GM11168 (cell line): ENCODE data around the gene UBR3.
"Not testable (repeated sequence)": the region's sequence is repeated elsewhere in the genome, so short reads cannot be mapped to it uniquely, and the experiment has no call there.

Experiments used
- in situ Hi-C: fragments of 300-500 bp; cut with MboI; formaldehyde crosslinking; loops from one replicate; pipeline ENCODE4 v1.12.0; 2022; ENCODE audit warnings: low sequenced_read_pairs; ENCODE audit not compliant: unreplicated experiment

The UBR3 gene

DNA sequence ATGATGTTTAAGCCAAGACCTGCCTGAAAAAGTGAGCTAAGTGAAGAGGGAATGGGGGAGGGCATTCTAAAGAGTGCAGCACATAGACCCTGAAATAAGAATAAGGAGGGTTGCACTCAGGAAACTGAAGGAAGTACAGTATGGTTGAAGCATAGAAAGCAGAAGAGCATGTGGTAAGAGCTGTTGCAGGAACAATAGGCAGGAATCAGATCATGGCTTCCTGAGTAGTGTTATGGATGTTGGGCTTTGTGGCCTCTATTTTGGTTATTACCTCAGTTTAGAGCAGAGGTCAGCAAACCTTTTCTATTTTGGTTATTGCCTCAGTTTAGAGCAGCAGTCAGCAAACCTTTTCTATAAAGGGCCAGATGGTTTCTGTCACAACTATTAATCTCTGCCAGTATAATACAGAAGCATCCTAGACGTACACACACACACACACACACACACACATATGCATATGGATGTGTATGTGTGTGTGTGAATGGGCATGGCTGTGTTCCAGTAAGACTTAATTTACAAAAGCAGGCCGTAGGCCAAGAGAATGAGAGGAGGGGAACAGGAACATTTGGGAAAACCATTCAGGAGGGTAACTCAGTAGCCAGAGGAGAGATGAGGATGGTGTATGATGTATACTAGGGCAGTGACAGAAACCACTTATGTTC, 259.6 kb downstream of the UBR3 start:
- in situ Hi-C loops, result no loop called here

DNA sequence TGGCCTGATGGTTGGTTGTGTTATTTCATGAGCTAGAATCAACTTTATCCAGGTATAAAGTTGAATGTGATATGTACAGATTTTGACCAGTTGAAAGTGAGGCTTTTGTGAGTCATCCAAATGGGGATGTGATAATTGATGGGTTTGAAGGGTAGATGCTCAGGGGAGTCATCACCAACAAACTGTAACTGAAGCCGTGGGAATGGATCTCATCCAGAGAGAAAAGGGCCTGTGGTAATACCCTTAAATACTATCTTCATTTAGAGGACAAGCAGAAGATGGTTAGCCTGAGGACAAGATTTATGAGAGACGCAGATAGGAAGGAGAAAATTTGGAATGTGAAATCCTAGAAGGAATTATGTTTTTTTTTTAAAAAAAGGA, 260.1 kb downstream of the UBR3 start:
- in situ Hi-C loops, result no loop called here

DNA sequence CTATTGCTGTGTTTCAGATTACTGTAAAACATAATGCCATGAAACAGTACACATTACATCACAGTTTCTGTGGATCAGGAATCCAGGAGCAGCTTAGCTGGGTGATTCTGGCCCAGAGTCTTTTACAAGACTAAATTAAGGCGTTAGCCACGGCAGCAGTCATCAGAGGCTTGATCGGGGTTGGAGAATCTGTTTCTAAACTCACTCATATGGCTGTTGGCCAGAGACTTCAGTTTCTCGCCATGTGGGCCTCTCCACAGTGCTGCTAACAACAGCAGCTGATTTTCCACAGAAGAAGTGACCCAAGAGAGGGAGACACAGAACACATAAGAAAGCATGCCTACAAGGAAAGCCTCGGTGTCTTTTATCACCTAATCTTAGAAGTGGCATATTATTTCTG, 261.5 kb downstream of the UBR3 start:
- in situ Hi-C loops, result no loop called here

DNA sequence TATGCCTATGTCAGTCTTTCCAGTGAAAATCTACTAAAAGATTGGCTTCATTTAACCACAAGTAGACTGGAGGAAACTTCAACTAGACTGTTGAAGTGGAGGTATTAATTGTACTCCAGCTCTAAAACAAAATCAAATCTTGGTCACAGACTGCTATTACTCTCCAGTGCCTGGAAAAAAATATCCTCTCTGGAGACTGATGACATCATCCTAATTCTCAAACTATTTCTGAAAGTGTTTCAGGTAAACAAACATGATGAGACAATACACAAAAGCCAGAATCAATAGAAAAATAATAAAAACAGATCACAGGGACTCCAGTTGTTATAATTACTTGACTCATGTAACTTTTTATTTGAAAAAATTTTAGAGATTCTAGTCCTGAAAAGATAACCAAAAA, 263.0 kb downstream of the UBR3 start:
- in situ Hi-C loops, result no loop called here

DNA sequence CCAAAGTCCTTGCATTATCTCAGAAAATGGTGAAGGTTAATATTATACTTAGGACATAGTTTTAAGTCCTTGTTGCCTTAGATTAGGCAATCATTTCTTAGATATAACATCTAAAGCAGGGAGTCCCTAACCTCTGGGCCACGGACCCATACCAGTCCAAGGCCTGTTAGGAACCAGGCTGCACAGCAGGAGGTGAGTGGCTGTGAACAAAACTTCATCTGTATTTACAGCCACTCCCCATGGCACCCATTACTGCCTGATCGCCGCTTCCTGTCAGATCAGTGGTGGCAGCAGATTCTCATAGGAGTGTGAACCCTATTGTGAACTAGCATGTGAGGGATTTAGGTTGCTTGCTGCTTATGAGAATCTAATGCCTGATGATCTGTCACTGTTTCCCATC, 264.2 kb downstream of the UBR3 start:
- in situ Hi-C loops, result no loop called here

DNA sequence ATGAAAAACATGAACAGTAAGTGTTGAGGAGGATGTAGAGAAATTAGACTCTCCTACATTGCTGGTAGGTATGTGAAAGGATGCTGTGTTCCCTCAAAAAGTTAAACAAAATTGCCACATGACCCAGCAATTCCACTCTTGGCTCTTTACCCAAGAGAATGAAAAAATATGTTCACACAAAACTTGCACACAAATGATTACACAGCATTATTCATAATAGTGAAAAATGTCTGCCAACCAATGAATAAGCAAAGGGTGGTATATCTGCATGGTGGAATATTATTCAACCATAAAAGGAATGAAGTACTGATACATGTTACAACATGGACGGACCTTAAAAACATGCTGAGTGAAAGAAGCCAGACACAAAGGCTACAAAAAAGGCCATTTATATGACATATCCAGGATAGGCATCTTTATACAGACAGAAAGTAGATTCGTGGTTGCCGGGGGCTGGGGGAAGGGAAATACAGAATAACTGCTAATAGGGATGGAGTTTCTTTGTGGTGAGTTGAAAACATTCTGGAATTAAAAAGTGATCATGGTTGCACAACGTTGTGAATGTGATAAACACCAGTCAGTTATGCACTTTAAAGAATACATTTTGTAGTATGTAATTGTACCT, 265.3 kb downstream of the UBR3 start:
- in situ Hi-C loops, result no loop called here

DNA sequence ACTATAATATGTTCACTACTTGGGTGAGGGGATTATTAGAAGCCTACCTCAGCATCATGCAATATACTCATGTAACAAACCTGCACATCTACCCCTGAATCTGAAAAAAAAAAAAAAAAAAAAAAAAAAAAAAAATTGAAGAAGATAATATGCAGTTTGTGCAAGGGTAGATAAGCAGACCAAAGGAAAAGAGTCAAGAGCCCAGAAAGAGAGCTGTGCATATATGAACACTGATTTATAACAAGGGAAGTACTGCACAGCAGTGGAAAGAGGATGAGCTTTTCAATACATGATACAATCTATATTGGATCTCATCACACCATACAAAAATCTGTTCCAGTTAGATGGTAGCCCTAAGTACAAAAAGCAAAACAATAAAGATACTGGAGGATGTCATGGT, 268.1 kb downstream of the UBR3 start:
- in situ Hi-C loops, result no loop called here

DNA sequence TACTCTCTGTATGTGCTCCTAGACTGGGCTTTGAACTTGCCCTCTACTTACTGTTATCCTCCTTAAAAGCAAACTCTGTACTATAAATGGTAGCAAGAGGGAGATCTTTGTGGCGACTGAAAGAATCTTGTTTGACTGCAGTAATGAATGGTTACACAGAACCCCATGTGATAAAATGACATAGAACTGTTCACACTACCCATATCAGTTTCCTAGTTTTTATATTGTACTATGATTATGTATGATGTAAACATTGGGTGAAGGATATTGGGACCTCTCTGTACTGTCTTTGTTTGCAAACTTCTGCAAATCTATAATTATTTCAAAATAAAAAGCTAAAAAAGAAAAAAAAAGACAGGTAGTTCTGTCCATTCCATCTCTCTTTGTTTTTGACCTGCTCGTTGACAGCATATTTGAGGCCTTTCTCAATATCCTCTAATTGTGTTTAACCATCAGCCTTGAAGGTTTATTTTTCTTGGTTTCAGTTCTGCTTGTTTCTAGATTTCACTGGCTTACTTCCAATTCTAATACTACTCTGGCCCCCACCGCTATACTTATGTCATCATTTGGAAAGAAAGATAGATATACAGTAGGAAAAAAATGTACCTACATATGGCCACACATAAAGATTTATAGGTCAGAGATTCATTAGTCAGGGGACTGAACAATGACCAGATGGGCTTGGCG, 271.5 kb downstream of the UBR3 start:
- in situ Hi-C loops, result no loop called here

DNA sequence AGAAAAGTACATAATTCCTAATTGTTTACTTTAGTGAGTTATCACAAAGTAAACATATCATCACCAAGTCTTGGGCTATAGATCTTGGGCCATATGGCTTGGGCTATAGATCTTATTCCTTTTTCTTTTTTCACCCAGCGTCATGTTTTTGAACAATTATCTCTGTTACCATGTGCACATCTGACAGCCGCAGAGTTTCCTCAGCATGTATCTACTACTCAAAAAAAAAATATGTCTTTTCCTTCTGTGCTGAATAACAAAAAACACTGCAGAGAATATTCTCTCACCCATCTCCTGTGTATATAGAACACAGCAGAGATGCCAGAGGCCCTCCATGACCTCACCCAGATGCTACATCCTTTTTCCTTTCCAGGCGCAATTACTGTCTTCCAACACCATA, 274.5 kb downstream of the UBR3 start:
- in situ Hi-C loops, result no loop called here

DNA sequence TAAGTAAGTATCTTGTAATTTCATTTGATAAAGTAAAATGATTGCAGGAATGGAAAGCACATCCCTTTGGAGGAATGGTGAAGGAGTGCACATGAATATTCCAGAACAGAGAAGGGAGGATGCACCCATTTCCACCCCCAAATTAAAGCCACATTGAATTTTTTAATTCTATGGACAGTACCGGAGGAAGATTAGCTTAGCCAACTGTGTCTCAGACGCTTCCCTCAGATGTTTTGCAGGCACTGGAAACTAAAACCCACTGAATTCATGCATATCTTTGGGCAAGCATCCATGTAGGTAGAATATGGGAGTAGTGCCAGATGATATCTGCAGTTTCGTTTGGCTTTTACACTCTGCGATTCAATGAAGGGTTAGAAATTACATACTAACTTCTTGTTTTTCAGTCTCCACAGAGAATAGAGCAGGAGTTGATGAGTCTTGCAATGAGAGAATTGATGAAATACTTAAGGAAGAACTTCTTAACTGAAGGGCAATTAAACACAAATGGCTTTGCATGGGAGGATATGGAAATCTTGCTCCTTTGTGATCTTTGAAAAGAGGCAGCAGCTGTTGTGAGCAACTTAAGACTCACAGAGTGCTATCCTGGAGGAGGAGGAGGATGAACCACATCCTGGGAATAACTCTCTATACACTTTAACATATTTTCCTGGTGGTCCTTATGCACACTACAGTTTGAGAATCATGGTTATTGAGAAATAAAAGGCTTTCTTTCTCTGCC, 279.0 kb downstream of the UBR3 start:
- in situ Hi-C loops, result no loop called here

DNA sequence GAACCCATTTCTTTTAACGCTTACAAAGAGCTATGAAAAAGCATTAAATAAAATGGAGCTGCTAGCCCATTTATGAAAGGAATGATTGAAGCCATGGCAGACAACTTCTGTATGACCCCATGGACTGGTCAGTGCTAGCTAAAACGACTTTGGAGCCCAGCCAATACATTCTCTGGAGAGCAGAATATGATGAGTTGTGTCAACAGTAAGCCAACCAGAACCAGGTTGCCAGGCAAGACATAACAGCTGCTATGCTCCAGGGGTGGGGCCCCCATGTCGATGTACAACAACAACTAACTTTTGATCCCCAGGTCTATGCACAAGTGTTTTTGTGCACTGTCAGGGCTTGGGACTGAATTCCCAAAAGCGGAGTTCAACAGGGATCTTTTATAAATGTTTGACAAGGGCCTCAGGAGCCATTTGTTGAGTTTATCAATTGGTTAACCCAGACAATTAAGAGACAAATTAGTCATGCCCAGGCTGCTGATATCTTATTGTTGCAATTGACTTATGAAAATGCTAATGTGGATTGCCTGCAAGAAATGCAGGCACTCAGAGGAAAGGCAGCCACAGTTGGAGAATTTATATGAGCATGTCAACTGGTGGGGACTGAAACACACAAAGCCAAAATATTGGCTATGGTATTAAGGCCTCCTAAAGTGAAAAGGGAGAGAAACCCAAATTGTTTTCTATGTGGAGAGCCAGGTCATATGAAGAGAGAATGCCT, 286.1 kb downstream of the UBR3 start:
- in situ Hi-C loops, result no loop called here

DNA sequence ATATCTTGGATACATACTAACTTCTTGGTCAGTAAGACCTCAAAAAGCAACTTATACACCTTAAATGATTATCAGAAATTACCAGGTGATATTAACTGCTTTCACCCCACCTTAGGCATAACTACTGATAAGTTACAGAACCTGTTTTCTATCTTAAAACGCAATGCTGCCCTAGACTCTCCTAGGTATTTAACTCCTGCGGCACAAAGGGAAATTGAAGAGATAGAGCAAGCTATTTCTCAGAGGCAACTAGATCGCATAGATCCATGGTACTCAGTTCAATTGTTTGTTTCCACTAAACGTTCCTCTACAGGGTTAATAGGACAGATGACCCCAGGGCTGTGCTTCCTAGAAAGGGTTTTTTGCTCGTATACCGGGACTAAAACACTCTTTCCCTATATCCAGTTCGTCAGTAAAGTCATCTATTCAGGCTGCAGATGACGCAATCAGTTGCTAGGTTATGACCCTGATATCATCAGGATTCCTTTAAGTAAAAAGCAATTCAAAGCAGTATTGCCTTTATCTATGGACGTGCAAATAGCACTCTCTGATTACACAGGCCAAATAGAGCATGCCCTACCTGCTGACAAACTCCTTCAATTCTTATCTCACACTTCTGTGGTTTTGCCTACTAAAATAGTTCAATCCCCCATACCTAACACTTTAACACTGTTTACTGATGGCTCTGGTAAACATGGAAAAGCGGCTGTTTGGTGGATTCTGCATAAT, 288.4 kb downstream of the UBR3 start:
- in situ Hi-C loops, result no loop called here

DNA sequence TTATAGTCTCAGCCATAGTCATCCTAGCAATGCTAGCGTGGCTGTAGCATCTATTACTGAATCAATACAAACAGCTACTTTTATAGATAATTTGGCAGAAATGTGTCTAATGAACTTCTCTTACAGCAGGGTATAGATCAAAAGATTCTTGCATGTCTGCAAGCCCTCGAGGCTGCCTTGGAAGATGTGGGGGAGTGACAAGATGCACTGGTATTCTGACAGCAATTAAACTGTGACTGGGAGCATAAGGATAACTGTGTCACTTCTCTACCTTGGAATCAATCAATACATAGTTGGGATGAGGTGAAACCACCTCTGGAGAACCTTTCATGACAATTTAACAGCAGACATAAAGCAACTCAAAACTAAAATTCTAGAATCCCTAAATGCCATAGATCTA, 291.4 kb downstream of the UBR3 start:
- in situ Hi-C loops, result no loop called here

DNA sequence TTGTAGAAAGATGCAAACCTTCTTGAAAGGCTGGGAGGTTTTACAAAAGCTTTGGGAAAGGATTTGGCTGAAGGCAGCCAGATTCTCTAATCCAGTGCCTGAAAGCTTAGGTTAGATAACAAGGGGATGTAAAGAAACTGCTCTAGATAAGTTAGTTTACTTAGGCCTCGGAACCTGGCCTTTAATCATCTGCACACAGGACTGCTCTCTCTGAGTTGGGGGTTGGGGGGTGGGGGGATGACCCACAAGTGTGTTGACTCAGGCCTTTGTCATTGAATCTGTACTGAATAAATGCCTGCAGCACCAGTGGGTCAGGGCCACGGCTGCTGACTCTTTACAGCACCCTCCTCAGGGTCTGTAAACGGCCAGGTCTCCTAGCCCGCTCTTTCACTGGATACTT, 292.1 kb downstream of the UBR3 start:
- in situ Hi-C loops, result not testable (repeated sequence)

DNA sequence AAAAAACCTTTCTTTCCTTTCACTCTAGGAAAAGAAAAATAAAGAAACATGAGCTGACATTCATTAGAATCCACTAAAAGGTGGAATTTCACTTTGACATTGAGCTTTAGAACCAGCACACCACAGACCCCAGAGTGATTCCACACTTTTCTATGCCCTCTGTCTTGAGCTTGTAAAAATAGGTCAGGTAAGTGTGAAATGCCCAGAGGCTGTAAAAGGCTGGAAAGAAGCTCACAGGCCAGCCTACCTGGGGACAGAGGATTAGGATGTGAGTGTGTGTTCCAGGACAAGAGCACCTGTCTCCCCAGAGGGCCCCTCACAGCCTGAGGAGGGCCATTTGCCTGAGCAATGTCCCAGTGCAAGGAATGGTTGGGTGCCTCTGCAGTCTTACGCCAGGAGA, 294.4 kb downstream of the UBR3 start:
- in situ Hi-C loops, result no loop called here

DNA sequence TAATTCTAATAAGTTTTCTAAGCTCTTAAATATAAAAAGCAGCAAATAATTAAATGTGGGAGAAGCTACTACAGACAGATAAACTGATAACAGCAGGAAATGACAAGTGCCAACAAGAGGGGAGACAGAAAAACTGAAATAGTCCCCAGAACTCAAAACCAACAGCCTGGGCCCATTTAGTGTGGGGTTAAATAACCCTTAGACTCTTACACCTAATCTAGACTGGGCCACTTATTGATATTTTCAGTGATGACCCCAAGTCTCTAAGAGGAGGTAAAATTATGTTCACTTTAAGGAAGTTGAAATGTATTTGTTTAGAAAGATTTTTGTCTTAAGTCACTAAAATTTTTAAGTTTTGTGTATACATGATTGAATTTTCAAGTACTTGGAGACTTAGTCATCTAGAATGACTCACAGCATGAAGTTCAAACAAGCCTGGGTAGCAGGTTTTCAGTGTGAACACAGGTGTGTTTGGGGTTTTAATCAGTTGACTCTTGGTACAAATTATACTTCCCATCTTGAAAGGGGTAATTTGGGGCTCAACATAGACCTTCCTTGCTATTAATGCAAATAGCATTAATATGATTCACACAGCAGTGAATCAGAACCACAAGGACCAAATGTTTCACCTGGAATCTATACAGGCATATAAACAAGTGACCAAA, 295.8 kb downstream of the UBR3 start:
- in situ Hi-C loops, result no loop called here

DNA sequence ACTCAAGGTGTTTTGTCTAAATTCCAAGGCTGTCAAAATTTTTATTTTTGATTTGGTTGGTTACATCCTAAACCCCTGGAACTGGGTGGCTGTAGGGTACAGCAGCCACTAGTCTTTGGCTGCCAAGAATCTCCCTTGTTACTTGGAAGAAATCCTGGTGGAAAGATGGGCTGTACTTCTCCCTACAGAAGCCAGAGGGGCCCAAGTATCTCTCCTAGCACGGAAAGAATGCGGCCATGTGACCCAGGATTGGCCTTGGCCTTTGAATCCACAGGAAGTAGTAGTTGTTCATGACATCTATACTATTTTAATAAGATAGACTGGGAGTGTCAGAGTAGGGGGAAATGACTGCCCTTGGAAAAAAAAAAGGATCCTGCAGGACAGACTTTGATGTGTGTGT, 296.3 kb downstream of the UBR3 start:
- in situ Hi-C loops, result no loop called here

DNA sequence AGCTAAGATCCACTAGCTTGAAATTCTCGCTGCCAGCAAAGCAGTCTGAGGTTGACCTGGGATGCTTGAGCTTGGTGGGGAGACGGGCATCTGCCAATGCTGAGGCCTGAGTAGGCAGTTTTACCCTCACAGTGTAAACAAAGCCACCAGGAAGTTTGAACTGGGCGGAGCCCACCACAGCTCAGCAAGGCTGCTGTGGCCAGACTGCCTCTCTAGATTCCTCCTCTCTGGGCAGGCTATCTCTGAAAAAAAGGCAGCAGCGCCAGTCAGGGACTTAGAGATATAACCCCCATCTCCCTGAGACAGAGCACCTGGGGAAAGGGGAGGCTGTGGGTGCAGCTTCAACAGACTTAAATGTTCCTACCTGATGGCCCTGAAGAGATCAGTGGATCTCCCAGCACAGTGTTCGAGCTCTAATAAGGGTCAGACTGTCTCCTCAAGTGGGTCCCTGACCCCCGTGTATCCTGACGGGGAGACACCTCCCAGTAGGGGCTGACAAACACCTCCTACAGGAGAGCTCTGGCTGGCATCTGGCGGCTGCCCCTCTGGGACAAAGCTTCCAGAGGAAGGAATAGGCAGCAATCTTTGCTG, 299.0 kb downstream of the UBR3 start:
- in situ Hi-C loops, result not testable (repeated sequence)
